Suppressor macrophage (primary cell): ENCODE measurements around the gene PLXND1.

Experiments used
- DNase-seq, 4 experiments: peaks; one replicate each; pipeline ENCODE4 v3.0.0-alpha.2; 2020 to 2022

The PLXND1 gene

GRCh38 chr3:129561619-129562248, 44.7 kb downstream of the PLXND1 start:
- DNase-seq, result no peak

- no peak for DNase-seq
These were observed 45.4 kb downstream of the PLXND1 start for GRCh38 chr3:129560911-129561594.

DNA sequence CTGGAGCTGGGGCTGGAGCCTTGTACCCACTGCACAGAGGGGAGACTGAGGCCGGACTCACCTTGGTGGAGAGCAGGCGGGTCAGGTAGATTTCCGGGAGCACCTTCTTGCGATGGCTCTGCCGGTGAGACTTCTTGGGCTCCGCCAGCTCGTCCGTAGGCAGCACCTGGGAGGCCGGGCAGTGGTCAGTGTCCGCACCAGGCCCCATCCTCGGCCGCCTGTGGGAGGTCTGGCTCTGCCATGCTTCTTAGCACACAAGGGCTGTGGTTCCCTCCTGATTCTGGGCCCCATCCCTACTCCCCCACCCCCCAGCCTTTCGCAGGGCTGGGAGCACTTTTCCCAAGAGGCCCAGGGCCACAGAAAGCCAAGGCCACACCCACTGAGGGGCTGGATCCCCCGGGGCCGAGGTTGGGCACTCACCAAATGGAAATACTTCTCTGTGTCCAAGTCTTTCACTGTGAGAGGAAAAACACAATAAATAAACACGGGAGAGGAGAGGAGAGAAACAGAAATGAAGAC, 46.1 kb downstream of the PLXND1 start:
- DNase-seq, result no peak

DNA sequence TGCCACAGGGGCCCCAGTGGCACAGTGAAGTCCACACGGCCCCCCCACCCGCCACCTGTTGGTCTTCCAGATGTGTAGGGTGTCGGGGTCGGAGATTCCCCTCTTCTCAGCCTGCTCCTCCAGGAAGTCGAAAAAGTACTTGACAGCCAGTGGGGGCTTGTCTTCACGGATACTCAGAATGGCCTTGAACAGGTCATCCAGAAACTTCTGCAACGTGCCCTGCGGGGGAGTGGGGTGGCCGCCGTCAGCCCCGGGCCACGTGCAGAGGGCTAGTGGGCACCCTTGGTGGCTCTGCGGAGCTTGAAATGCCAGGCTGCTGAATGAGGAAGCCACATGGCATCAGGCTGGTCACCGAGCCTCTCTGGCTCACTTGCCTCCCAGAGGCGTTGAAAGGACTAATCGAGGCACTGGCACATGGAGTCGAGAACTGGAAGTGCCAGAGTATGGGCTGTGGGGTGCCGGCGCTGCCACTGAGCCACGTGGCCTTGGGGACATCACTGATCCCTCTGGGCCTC, 46.9 kb downstream of the PLXND1 start:
- no peak for DNase-seq

DNA sequence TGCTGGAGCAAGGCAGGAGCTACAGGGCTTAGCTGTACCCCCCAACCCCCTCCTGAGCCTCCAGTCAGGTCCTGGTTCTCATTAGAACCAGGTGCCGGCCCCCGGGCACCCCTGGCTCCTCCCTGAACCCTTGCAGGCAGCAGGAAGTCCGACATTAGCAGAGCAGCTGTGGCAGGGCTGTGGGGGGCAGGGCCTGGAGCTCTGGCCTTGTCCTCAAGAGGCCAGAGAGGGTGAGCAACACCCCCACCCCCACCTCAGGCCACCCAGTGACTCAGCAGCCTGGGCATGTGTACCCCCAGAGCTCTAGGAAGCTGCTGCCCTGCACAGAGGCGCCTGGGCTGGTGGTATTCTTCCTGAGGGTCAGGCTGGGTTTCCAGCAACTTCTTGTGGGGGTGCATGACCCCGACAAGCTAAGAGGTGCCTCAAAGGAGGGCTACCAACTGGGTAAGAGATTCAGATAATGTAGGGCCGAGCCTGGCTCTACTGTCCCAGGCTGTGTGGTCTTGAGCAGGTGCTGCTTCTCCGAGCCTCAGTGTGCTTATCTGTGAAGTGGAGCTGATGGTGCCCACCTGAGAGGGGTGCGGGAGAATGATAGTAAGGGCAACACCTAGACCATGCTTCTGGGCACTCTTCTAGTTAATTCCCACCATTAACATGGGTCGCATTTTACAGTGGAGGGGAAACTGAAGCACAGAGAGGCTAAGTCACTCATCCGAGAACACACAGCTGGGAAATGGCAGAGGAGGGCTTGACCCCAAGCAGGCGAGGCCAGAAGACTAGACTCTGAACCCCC, 47.5 kb downstream of the PLXND1 start:
- DNase-seq, result peak; percentile 34 to 60 (median 52)

DNA sequence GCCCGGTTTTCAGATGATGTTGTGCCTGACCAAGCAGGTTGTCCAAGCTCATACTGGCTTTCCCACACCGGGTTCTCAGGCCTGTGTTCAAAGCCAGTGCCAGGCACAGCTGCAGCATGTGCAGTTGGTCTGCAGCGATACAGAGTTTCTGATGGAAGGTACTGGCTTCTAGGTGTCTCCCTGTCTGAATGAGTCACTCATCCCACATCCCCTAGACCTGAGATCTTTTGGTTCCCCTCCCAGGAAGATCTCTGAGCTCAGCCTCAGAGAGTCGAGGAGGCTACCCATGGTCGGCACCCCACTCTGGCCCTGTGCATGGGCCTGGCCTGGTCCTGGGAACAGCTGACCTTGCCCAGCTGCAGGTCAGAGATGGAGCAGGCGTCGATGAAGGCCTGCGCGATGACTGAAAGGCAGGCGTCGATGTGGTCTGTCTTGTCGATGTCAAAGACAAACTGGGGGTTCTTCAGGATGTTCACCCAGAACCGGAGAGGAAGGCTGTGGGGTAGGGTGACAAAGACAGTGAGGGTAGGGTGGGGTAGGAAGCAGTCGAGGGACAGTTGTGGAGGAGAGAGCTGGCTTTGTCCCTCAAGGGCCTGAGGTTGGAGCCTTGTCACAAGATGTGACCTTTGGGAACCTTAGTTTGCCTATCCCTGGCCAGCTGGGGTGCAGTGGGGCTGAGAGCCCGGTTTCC, 48.2 kb downstream of the PLXND1 start:
- no peak for DNase-seq

DNA sequence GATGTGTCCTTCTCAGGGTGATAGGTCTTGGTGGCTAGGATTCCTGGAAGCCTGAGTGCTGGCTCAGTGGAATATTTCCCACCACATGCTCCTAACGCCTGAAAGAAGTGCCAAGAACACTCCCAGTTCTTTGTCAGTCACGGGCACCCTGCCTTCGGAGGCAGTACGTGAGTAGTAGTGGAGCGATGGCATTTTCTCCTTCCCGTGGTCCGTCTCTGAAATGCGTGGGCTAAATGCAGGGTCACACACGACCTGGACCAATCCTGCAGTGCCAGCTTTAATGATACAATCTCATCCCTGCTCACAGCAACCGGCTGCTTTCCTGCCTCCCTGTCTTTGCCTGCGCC, 49.0 kb downstream of the PLXND1 start:
- DNase-seq, result no peak

- DNase-seq, result no peak
These were observed 49.5 kb downstream of the PLXND1 start for GRCh38 chr3:129556890-129557547.

- no peak for DNase-seq
These were observed 50.1 kb downstream of the PLXND1 start for GRCh38 chr3:129556358-129556695.

DNA sequence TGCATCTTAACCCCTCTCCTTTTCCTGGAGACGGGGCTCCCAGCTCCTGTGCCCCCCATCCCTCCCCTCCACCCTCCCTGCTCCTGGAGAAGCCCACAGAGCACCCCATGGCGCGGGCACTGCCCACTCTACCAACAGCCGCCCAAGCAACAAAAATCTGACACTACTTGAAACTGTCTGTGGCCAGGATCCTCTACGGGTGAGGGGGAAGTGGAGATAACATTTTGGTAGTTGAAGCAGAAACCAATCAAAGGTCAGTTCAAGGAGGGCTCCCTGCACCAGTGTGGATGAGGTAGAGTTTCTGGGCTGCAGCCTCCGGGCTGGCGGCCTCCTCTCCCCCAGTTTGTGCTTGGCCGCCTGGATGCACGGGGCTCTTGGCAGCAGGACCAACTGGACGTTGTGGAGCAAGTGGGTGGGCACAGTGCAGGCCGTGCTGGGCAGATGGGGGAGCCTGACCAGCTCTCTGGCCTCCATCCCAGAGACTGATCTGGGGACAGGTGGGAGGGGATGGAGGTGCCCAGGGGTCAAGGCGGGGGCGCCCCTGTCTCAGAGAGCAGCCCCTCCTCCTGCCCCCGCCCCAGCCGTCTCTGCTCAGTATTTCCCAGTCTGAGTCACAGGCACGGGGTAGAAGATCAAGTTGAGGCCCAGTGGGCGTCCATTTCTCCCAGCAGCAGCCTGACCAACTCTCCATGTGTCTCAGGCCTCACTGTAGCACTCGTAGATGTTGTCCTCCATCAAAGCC, 50.7 kb downstream of the PLXND1 start:
- DNase-seq, result peak; percentile 24 to 51 (median 45)

DNA sequence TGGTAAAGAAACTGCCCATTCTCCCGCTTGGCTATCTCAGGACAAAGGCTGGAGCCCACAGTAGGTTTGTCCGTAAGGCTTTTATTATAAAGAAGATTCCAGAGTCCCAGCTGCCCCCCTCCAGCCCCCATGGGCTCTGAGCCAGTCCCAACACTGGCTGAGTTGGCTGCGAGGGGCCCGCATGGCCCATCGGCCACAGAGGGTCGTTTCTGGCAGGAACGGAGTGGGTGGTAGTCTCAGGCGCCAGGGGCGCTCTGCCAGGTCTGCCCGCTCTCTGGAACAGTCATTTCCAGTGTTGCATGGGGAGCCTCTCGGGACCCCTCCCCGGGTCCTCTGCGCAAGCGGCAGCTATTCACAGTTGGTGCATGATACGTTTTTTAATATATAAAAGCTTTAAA, 51.3 kb downstream of the PLXND1 start:
- no peak for DNase-seq

GRCh38 chr3:129554356-129555152, 51.9 kb downstream of the PLXND1 start:
- peak in 2 of 4 experiments; percentile 19 to 29 for DNase-seq

GRCh38 chr3:129553719-129554118, 52.8 kb downstream of the PLXND1 start:
- DNase-seq, result peak; percentile 46 to 69 (median 55)

GRCh38 chr3:129553171-129553570, 53.3 kb downstream of the PLXND1 start:
- no peak for DNase-seq

- DNase-seq, result peak in 3 of 4 experiments; percentile 19 to 40 (median 37)
These were observed 54.0 kb downstream of the PLXND1 start for GRCh38 chr3:129552287-129553050.

DNA sequence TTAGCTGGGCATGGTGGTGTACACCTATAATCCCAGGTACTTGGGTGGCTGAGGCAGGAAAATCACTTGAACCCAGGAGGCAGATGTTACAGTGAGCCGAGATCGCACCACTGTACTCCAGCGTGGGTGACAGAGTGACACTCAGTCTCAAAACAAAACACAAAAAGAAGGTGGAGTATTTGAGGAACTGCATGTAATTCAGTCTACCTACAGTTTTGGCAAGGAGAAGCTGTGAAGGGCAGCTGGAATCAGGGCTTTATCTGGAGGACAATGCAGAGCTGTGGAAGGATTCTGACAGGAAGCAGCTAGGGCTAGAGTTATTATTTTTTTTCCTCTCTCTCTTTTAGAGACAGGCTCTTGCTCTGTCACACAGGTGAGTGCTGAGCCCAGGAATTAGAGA, 56.7 kb downstream of the PLXND1 start:
- peak in 3 of 4 experiments; percentile 43 to 53 (median 49) for DNase-seq

DNA sequence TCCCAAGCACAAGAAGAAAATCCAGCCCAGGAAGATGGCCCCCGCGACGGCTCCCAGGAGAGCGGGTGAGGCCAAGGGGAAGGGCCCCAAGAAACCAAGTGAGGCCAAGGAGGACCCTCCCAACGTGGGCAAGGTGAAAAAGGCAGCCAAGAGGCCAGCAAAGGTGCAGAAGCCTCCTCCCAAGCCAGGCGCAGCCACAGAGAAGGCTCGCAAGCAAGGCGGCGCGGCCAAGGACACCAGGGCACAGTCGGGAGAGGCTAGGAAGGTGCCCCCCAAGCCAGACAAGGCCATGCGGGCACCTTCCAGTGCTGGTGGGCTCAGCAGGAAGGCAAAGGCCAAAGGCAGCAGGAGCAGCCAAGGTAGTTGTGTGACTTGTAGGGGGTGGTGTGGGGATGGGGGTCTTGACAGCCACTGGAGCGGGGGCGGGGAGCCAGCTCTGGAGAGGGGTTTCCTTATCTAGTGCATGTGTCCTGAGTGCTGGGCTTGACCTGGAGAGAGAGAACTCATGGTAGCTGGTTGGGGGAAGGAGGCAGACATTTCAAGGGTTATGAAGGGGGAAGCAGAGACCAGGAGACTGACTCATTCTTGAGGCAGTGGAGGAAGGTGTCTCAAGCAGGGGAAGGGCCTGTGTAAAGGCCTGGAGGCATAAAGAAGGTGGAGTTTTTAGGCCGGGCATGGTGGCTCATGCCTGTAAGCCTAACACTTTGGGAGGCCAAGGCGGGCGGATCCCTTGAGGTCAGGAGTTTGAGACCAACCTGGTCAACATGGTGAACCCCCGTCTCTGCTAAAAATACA, 57.3 kb downstream of the PLXND1 start:
- peak; percentile 47 to 76 (median 69) for DNase-seq

- no peak for DNase-seq
These were observed 58.1 kb downstream of the PLXND1 start for GRCh38 chr3:129548104-129548965.
